DMS114 treated with DMSO at 0.1 percent for 48 hours (cell line): Measurements from ENCODE around the gene MYO19.
A peak's percentile ranks its signal among the peaks of the same experiment; 100 is the strongest.
"Not testable (repeated sequence)": the region's sequence is repeated elsewhere in the genome, so short reads cannot be mapped to it uniquely, and the experiment has no call there.

ENCODE experiments used
- DNase-seq: peaks from one replicate; lab custom pipeline; 2025; ENCODE audit not compliant: unreplicated experiment; lab: John Stamatoyannopoulos, UW

MYO19 gene

GRCh38 chr17:36501963-36502362, 32.7 kb downstream of the MYO19 start:
- DNase-seq: no peak

- no peak for DNase-seq
These were observed 33.3 kb downstream of the MYO19 start for GRCh38 chr17:36501351-36501750.

GRCh38 chr17:36500745-36501225, 33.9 kb downstream of the MYO19 start:
- no peak for DNase-seq

- DNase-seq: no peak
These were observed 35.9 kb downstream of the MYO19 start for GRCh38 chr17:36498560-36499300.

GRCh38 chr17:36498155-36498554, 36.5 kb downstream of the MYO19 start:
- no peak for DNase-seq

- no peak for DNase-seq
These were observed 38.5 kb downstream of the MYO19 start for GRCh38 chr17:36496018-36496789.

GRCh38 chr17:36495076-36495578, 39.5 kb downstream of the MYO19 start:
- DNase-seq: no peak

- no peak for DNase-seq
These were observed 40.0 kb downstream of the MYO19 start for GRCh38 chr17:36494674-36495073.

- DNase-seq: no peak
These were observed 40.7 kb downstream of the MYO19 start for GRCh38 chr17:36493956-36494355.

- peak; percentile 92 for DNase-seq
These were observed 48.2 kb downstream of the MYO19 start, which contains the start of gene ZNHIT3 for GRCh38 chr17:36486204-36487194. Gene ZNHIT3, plus strand, starts transcription at chr17:36486681. Its CDS starts 19 bp downstream, at chr17:36486700.

- DNase-seq: no peak
These were observed 48.9 kb downstream of the MYO19 start for GRCh38 chr17:36485805-36486203.

GRCh38 chr17:36485027-36485426, 49.6 kb downstream of the MYO19 start:
- no peak for DNase-seq

- DNase-seq: not testable (repeated sequence)
These were observed 50.6 kb downstream of the MYO19 start for GRCh38 chr17:36484021-36484420.

- peak; percentile 64 for DNase-seq
These were observed 51.8 kb downstream of the MYO19 start for GRCh38 chr17:36482611-36483504.

GRCh38 chr17:36481829-36482228, 52.8 kb downstream of the MYO19 start:
- no peak for DNase-seq

GRCh38 chr17:36475346-36475970, 59.2 kb downstream of the MYO19 start:
- no peak for DNase-seq

- DNase-seq: no peak
These were observed 60.1 kb downstream of the MYO19 start for GRCh38 chr17:36474571-36474970.

GRCh38 chr17:36470499-36470898, 64.2 kb downstream of the MYO19 start:
- no peak for DNase-seq

GRCh38 chr17:36469733-36470132, 64.9 kb downstream of the MYO19 start:
- DNase-seq: no peak
